ENCODE results near the gene SIRPB2. TPM values are rescaled to one million over a fixed set of nuclear protein-coding genes. Genes with fewer than 3 reads are reported as not detected.
A peak's percentile ranks its signal among the peaks of the same experiment; 100 is the strongest.

The SIRPB2 gene
- total and polyA plus RNA-seq, 4 experiments from 2014 or later, result not detected

GRCh38 chr20:1435337-1435699, 55.9 kb downstream of the SIRPB2 start:
- Histone ChIP-seq H3K9me3 (ENCODE audit: control insufficient read depth in 1 of 2, low read length in 2 of 2) (no peaks in the 10 kb centered on the region), H3K27ac (ENCODE audit: low read depth, low read length) (no peak overlapping the region), H3K4me1 (ENCODE audit: insufficient read depth, low read length) (peaks cover 20% of the 10 kb centered on the region), H3K4me3 (ENCODE audit: low read length in 2 of 2) (no peak overlapping the region), H3K36me3 (ENCODE audit: insufficient read depth, low read length) (no peaks in the 10 kb centered on the region), H3K27me3 (ENCODE audit: insufficient read depth, low read length) (no peaks in the 10 kb centered on the region)
- Mint-ChIP-seq H3K36me3 (peaks cover 0 to 5% of the 10 kb centered on the region in 2 donors), H3K27me3 (peaks cover 0 to 5% of the 10 kb centered on the region in 2 donors), H3K4me1 (peaks cover 20 to 44% (median 26%) of the 10 kb centered on the region in 4 donors), H3K27ac (peak overlapping the region in 2 of 7 donors; percentile 12 to 86), H3K4me3 (peak overlapping the region in 4 of 8 donors; percentile 39 to 53 (median 44)), H3K9me3 (no peaks in the 10 kb centered on the region)
- DNase-seq, result no peak
- POLR2A ChIA-PET (ENCODE audit: partially characterized antibody), result interaction anchor here (0.6 to 2.1 kb wide), 6 partner anchors 43 to 169 kb away, joined by 3 to 6 read pairs (median 3); partner anchors contain the start of gene SNPH
- intact Hi-C loops (cut with micrococcal nuclease), result loop anchor here (5.0 kb wide), 1 partner anchor 223 kb away; no protein-coding TSS in a partner anchor
- CTCF ChIA-PET (ENCODE audit: partially characterized antibody), result interaction anchor here (1.0 to 5.9 kb wide), 13 partner anchors 11 to 125 kb away, joined by 3 to 73 read pairs (median 9); partner anchors contain the start of genes FKBP1A and NSFL1C

- Histone ChIP-seq H3K4me1 (ENCODE audit: insufficient read depth, low read length) (peaks cover 20% of the 10 kb centered on the region), H3K4me3 (ENCODE audit: low read length in 2 of 2) (no peak overlapping the region), H3K9me3 (ENCODE audit: control insufficient read depth in 1 of 2, low read length in 2 of 2) (no peaks in the 10 kb centered on the region), H3K36me3 (ENCODE audit: insufficient read depth, low read length) (no peaks in the 10 kb centered on the region), H3K27me3 (ENCODE audit: insufficient read depth, low read length) (no peaks in the 10 kb centered on the region), H3K27ac (ENCODE audit: low read depth, low read length) (no peak overlapping the region)
- peak overlapping the region in 6 of 7 donors; percentile 12 to 86 (median 56) for H3K27ac Mint-ChIP-seq
- H3K36me3 Mint-ChIP-seq, result no peaks in the 10 kb centered on the region
- ChIA-PET CTCF (ENCODE audit: partially characterized antibody) (interaction anchor here (1.0 to 5.9 kb wide), 10 partner anchors 14 to 125 kb away, joined by 3 to 73 read pairs (median 14); partner anchors contain the start of genes FKBP1A and NSFL1C), POLR2A (ENCODE audit: partially characterized antibody) (interaction anchor here (0.6 to 2.1 kb wide), 5 partner anchors 43 to 169 kb away, joined by 3 to 6 read pairs (median 3); partner anchors contain the start of gene SNPH)
- H3K27me3 Mint-ChIP-seq, result peaks cover 0 to 6% of the 10 kb centered on the region in 2 donors
- H3K4me3 Mint-ChIP-seq, result peak overlapping the region in 7 of 8 donors; percentile 34 to 53 (median 47)
- H3K9me3 Mint-ChIP-seq, result no peaks in the 10 kb centered on the region
- H3K4me1 Mint-ChIP-seq, result peaks cover 20 to 40% (median 24%) of the 10 kb centered on the region in 4 donors
- DNase-seq, result peak; percentile 64 to 81 (median 72)
- intact Hi-C loops (cut with micrococcal nuclease), result loop anchor here (5.0 kb wide), 1 partner anchor 222 kb away; no protein-coding TSS in a partner anchor
Observed at GRCh38 chr20:1434571-1435336, 56.5 kb downstream of the SIRPB2 start.

- H3K27me3 Mint-ChIP-seq, result peaks cover 0 to 7% of the 10 kb centered on the region in 2 donors
- Histone ChIP-seq H3K27ac (ENCODE audit: low read depth, low read length) (no peak overlapping the region), H3K27me3 (ENCODE audit: insufficient read depth, low read length) (no peaks in the 10 kb centered on the region), H3K9me3 (ENCODE audit: control insufficient read depth in 1 of 2, low read length in 2 of 2) (no peaks in the 10 kb centered on the region), H3K36me3 (ENCODE audit: insufficient read depth, low read length) (no peaks in the 10 kb centered on the region), H3K4me1 (ENCODE audit: insufficient read depth, low read length) (peaks cover 20% of the 10 kb centered on the region), H3K4me3 (ENCODE audit: low read length in 2 of 2) (no peak overlapping the region)
- H3K36me3 Mint-ChIP-seq, result no peaks in the 10 kb centered on the region
- no peak for DNase-seq
- intact Hi-C loops (cut with micrococcal nuclease), result no loop called here
- no peaks in the 10 kb centered on the region for H3K9me3 Mint-ChIP-seq
- H3K27ac Mint-ChIP-seq, result no peak overlapping the region
- H3K4me3 Mint-ChIP-seq, result no peak overlapping the region
- POLR2A ChIA-PET (ENCODE audit: partially characterized antibody), result no interaction called here
- H3K4me1 Mint-ChIP-seq, result peaks cover 16 to 31% (median 20%) of the 10 kb centered on the region in 4 donors
- CTCF ChIA-PET (ENCODE audit: partially characterized antibody), result no interaction called here
Observed at GRCh38 chr20:1431158-1431557, 60.1 kb downstream of the SIRPB2 start.

GRCh38 chr20:1430004-1430451, 61.2 kb downstream of the SIRPB2 start:
- Histone ChIP-seq H3K27ac (ENCODE audit: low read depth, low read length) (no peak overlapping the region), H3K27me3 (ENCODE audit: insufficient read depth, low read length) (no peaks in the 10 kb centered on the region), H3K4me1 (ENCODE audit: insufficient read depth, low read length) (peaks cover 10% of the 10 kb centered on the region), H3K9me3 (ENCODE audit: control insufficient read depth in 1 of 2, low read length in 2 of 2) (no peaks in the 10 kb centered on the region), H3K4me3 (ENCODE audit: low read length in 2 of 2) (no peak overlapping the region), H3K36me3 (ENCODE audit: insufficient read depth, low read length) (no peaks in the 10 kb centered on the region)
- Mint-ChIP-seq H3K4me1 (peaks cover 9 to 21% (median 12%) of the 10 kb centered on the region in 4 donors), H3K4me3 (no peak overlapping the region), H3K27me3 (peaks cover 0 to 7% of the 10 kb centered on the region in 2 donors), H3K27ac (no peak overlapping the region), H3K36me3 (no peaks in the 10 kb centered on the region), H3K9me3 (no peaks in the 10 kb centered on the region)
- intact Hi-C loops (cut with micrococcal nuclease), result no loop called here
- ChIA-PET CTCF (ENCODE audit: partially characterized antibody) (no interaction called here), POLR2A (ENCODE audit: partially characterized antibody) (no interaction called here)
- no peak for DNase-seq

GRCh38 chr20:1429143-1429728, 62.0 kb downstream of the SIRPB2 start:
- no peak overlapping the region for H3K27ac ChIP-seq (ENCODE audit: low read depth, low read length)
- CTCF ChIA-PET (ENCODE audit: partially characterized antibody), result interaction anchor here (1.0 to 3.1 kb wide), 2 partner anchors 9 to 117 kb away, joined by 4 to 13 read pairs; no protein-coding TSS in a partner anchor
- no peak overlapping the region for H3K4me3 ChIP-seq (ENCODE audit: low read length in 2 of 2)
- H3K27ac Mint-ChIP-seq, result no peak overlapping the region
- H3K27me3 Mint-ChIP-seq, result peaks cover 0 to 7% of the 10 kb centered on the region in 2 donors
- no peak for DNase-seq
- H3K27me3 ChIP-seq (ENCODE audit: insufficient read depth, low read length), result no peaks in the 10 kb centered on the region
- peaks cover 2% of the 10 kb centered on the region for H3K4me1 ChIP-seq (ENCODE audit: insufficient read depth, low read length)
- intact Hi-C loops (cut with micrococcal nuclease), result no loop called here
- H3K36me3 ChIP-seq (ENCODE audit: insufficient read depth, low read length), result no peaks in the 10 kb centered on the region
- no peak overlapping the region for H3K4me3 Mint-ChIP-seq
- peaks cover 1 to 17% (median 4%) of the 10 kb centered on the region in 4 donors for H3K4me1 Mint-ChIP-seq
- H3K9me3 Mint-ChIP-seq, result no peaks in the 10 kb centered on the region
- no peaks in the 10 kb centered on the region for H3K36me3 Mint-ChIP-seq
- POLR2A ChIA-PET (ENCODE audit: partially characterized antibody), result no interaction called here
- no peaks in the 10 kb centered on the region for H3K9me3 ChIP-seq (ENCODE audit: control insufficient read depth in 1 of 2, low read length in 2 of 2)

GRCh38 chr20:1427457-1428054, 63.7 kb downstream of the SIRPB2 start:
- POLR2A ChIA-PET (ENCODE audit: partially characterized antibody), result no interaction called here
- Mint-ChIP-seq H3K9me3 (peaks cover 0 to 2% (median 0%) of the 10 kb centered on the region in 8 donors), H3K27ac (no peak overlapping the region), H3K27me3 (peaks cover 0 to 4% of the 10 kb centered on the region in 2 donors), H3K4me3 (no peak overlapping the region), H3K36me3 (no peaks in the 10 kb centered on the region), H3K4me1 (peaks cover 5 to 10% (median 6%) of the 10 kb centered on the region in 4 donors)
- Histone ChIP-seq H3K27me3 (ENCODE audit: insufficient read depth, low read length) (no peaks in the 10 kb centered on the region), H3K4me1 (ENCODE audit: insufficient read depth, low read length) (no peaks in the 10 kb centered on the region), H3K36me3 (ENCODE audit: insufficient read depth, low read length) (no peaks in the 10 kb centered on the region), H3K9me3 (ENCODE audit: control insufficient read depth in 1 of 2, low read length in 2 of 2) (no peaks in the 10 kb centered on the region), H3K27ac (ENCODE audit: low read depth, low read length) (no peak overlapping the region), H3K4me3 (ENCODE audit: low read length in 2 of 2) (no peak overlapping the region)
- intact Hi-C loops (cut with micrococcal nuclease), result no loop called here
- DNase-seq, result no peak
- CTCF ChIA-PET (ENCODE audit: partially characterized antibody), result interaction anchor here (3.1 kb wide), 1 partner anchor 10 kb away, joined by 13 read pairs; no protein-coding TSS in a partner anchor

Data from CD4-positive, alpha-beta memory T cell (primary cell).